ENCODE measurements around the gene DNAJB8. TPM values are rescaled to one million over a fixed set of nuclear protein-coding genes. Genes with fewer than 3 reads are reported as not detected.
A peak's percentile ranks its signal among the peaks of the same experiment; 100 is the strongest.

DNAJB8 gene
- total and polyA plus RNA-seq, 9 of the 15 experiments (the other 6 are each of a cell fraction or from before 2014, with no cell fraction given) = not detected

- TF ChIP-seq GMEB1 (CRISPR knock-in tag; IDR thresholded peaks at IDR 0.05) = no peak
- no peak for TF ChIP-seq ZNF274 (IDR thresholded peaks at IDR 0.05; ENCODE audit: borderline replicate concordance, low read depth, low read length)
- TF ChIP-seq ERF (CRISPR knock-in tag; IDR thresholded peaks at IDR 0.05) = no peak
- TF ChIP-seq, protein P1, sequence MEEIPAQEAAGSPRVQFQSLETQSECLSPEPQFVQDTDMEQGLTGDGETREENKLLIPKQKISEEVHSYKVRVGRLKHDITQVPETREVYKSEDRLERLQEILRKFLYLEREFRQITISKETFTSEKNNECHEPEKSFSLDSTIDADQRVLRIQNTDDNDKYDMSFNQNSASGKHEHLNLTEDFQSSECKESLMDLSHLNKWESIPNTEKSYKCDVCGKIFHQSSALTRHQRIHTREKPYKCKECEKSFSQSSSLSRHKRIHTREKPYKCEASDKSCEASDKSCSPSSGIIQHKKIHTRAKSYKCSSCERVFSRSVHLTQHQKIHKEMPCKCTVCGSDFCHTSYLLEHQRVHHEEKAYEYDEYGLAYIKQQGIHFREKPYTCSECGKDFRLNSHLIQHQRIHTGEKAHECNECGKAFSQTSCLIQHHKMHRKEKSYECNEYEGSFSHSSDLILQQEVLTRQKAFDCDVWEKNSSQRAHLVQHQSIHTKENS (CRISPR knock-in tag; IDR thresholded peaks at IDR 0.05) = no peak
- TF ChIP-seq IFI16 (CRISPR knock-in tag; IDR thresholded peaks at IDR 0.05) = no peak
- no peak; the same call in 1 of the 2 replicates for TF ChIP-seq GTF2E2 (tag; IDR thresholded peaks at IDR 0.05)
- peak; percentile 6; the same call in 1 of the 2 replicates for TF ChIP-seq CTBP1 (IDR thresholded peaks at IDR 0.05; ENCODE audit: borderline replicate concordance)
- no peak for TF ChIP-seq ZNF699 (CRISPR knock-in tag; IDR thresholded peaks at IDR 0.05; ENCODE audit: insufficient replicate concordance)
- TF ChIP-seq MXI1 (IDR thresholded peaks at IDR 0.05; ENCODE audit: low read depth, low read length) = no peak
- TF ChIP-seq MLLT1 (IDR thresholded peaks at IDR 0.05) = no peak
- TF ChIP-seq, protein P2, sequence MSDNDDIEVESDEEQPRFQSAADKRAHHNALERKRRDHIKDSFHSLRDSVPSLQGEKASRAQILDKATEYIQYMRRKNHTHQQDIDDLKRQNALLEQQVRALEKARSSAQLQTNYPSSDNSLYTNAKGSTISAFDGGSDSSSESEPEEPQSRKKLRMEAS (CRISPR knock-in tag; IDR thresholded peaks at IDR 0.05) = no peak; the same call in 1 of the 2 replicates
- TF ChIP-seq POLR2A (conservative IDR thresholded peaks at IDR 0.05) = peak; percentile 88
- no peak for TF ChIP-seq RUNX1 (IDR thresholded peaks at IDR 0.05; ENCODE audit: low read depth)
- 0 out of 2 replicates have a peak, but pooled peaks have one; percentile 30 for TF ChIP-seq ZNF311 (CRISPR knock-in tag; IDR thresholded peaks at IDR 0.05)
- TF ChIP-seq DLX4 (CRISPR knock-in tag; IDR thresholded peaks at IDR 0.05) = no peak
- no peak for TF ChIP-seq ZNF780A (CRISPR knock-in tag; IDR thresholded peaks at IDR 0.05)
- no peak for TF ChIP-seq ZNF398 (CRISPR knock-in tag; IDR thresholded peaks at IDR 0.05)
Measured at GRCh38 chr3:128487813-128488635, 21.3 kb upstream of the DNAJB8 start (continued).

All from K562 (cell line).